CD14-positive monocyte (primary cell): ENCODE data around the gene GTF3A. TPM values are rescaled to one million over a fixed set of nuclear protein-coding genes. Genes with fewer than 3 reads are reported as not detected.
A peak's percentile ranks its signal among the peaks of the same experiment; 100 is the strongest.

Experiments
- DNase-seq, 3 donors: peaks; one replicate each; pipeline ENCODE4 v3.0.0-alpha.2; 2011 to 2022
- H2AFZ ChIP-seq: 2 replicates; pipeline ENCODE4 v1.6.0; 2012; ENCODE audit warnings: mild to moderate bottlenecking, low read depth, low read length, inconsistent platforms; ENCODE audit not compliant: insufficient read depth, poor library complexity, severe bottlenecking
- H3K27ac ChIP-seq, 2 donors: 1 replicate in 1 of 2; 2 replicates in 1 of 2; pipeline ENCODE4 v1.5.1; 2012 to 2013; ENCODE audit warnings: low read length in 2 of 2, control low read depth in 1 of 2, inconsistent platforms in 1 of 2, low read depth in 1 of 2, mild to moderate bottlenecking in 1 of 2
- H3K27me3 ChIP-seq, 2 donors: one replicate each; pipeline versions ENCODE4 v1.6.0 to v1.6.1; 2011 to 2013; ENCODE audit warnings: low read length in 2 of 2; ENCODE audit not compliant: control insufficient read depth in 2 of 2, insufficient read depth in 2 of 2
- H3K36me3 ChIP-seq, 2 donors: replicated peaks in 1 of 2; 1 replicate in 1 of 2; 2 replicates in 1 of 2; pipeline versions ENCODE4 v1.5.1 to v1.6.1; 2012 to 2013; ENCODE audit warnings: low read length in 2 of 2, control low read depth in 1 of 2, inconsistent platforms in 1 of 2, mild to moderate bottlenecking in 1 of 2; ENCODE audit not compliant: insufficient read depth in 2 of 2, control insufficient read depth in 1 of 2
- H3K4me1 ChIP-seq, 2 donors: 1 replicate in 1 of 2; 2 replicates in 1 of 2; pipeline versions ENCODE4 v1.5.1 to v1.6.1; 2012 to 2013; ENCODE audit warnings: low read length in 2 of 2, control low read depth in 1 of 2, inconsistent platforms in 1 of 2, mild to moderate bottlenecking in 1 of 2, moderate library complexity in 1 of 2; ENCODE audit not compliant: insufficient read depth in 2 of 2, control insufficient read depth in 1 of 2
- H3K4me2 ChIP-seq: replicated peaks from 2 replicates; pipeline ENCODE3; 2012; ENCODE audit warnings: low read length, moderate library complexity, mild to moderate bottlenecking; ENCODE audit not compliant: poor library complexity, severe bottlenecking; ENCODE audit errors: extremely low read depth
- H3K4me3 ChIP-seq, 3 experiments: fragments of 200-600 bp in 1 of 3; sonication (generic) in 1 of 3; replicated peaks in 1 of 3; 1 replicate in 2 of 3; 2 replicates in 1 of 3; pipeline ENCODE4 v1.5.1; 2011 to 2013; ENCODE audit warnings: low read length in 3 of 3, mild to moderate bottlenecking in 3 of 3, control low read depth in 2 of 3, low read depth in 2 of 3, inconsistent platforms in 1 of 3, moderate library complexity in 1 of 3
- H3K79me2 ChIP-seq: 2 replicates; pipeline ENCODE4 v1.6.0; 2012; ENCODE audit warnings: mild to moderate bottlenecking, control low read depth, inconsistent platforms, low read length, moderate library complexity; ENCODE audit not compliant: insufficient read depth
- H3K9ac ChIP-seq: 2 replicates; pipeline ENCODE4 v1.6.0; 2017; ENCODE audit warnings: low read length, mild to moderate bottlenecking; ENCODE audit not compliant: insufficient read depth, poor library complexity, severe bottlenecking
- H3K9me3 ChIP-seq, 2 donors: replicated peaks in 1 of 2; 1 replicate in 1 of 2; 2 replicates in 1 of 2; pipeline versions ENCODE4 v1.5.1 to v1.6.1; 2012 to 2013; ENCODE audit warnings: low read length in 2 of 2, control low read depth in 1 of 2; ENCODE audit not compliant: control insufficient read depth in 1 of 2, insufficient read depth in 1 of 2
- H4K20me1 ChIP-seq: 2 replicates; pipeline ENCODE4 v1.6.0; 2012; ENCODE audit warnings: mild to moderate bottlenecking, low read length, control low read depth, moderate library complexity; ENCODE audit not compliant: insufficient read depth
- H3K27ac Mint-ChIP-seq, 7 donors: one replicate each; pipeline ENCODE4 v1.8.0; 2020; ENCODE audit warnings: mild to moderate bottlenecking in 7 of 7, mixed read lengths in 7 of 7, moderate library complexity in 6 of 7, inconsistent platforms in 2 of 7
- H3K27me3 Mint-ChIP-seq, 3 donors: one replicate each; pipeline ENCODE4 v1.8.0; 2021 to 2022; ENCODE audit warnings: low read depth in 3 of 3, mild to moderate bottlenecking in 3 of 3, mixed read lengths in 3 of 3, moderate library complexity in 3 of 3, inconsistent platforms in 1 of 3
- H3K36me3 Mint-ChIP-seq, 2 donors: one replicate each; pipeline ENCODE4 v1.8.0; 2020; ENCODE audit warnings: mixed read lengths in 2 of 2, inconsistent platforms in 1 of 2, mild to moderate bottlenecking in 1 of 2
- H3K4me1 Mint-ChIP-seq: one replicate; pipeline ENCODE4 v1.8.0; 2020; ENCODE audit warnings: mild to moderate bottlenecking, mixed read lengths
- H3K4me3 Mint-ChIP-seq, 2 donors: one replicate each; pipeline ENCODE4 v1.8.0; 2020; ENCODE audit warnings: mild to moderate bottlenecking in 2 of 2, mixed read lengths in 2 of 2, moderate library complexity in 1 of 2
- H3K9me3 Mint-ChIP-seq, 7 donors: one replicate each; pipeline ENCODE4 v1.8.0; 2020 to 2022; ENCODE audit warnings: mixed read lengths in 7 of 7, mild to moderate bottlenecking in 6 of 7, moderate library complexity in 6 of 7, inconsistent platforms in 2 of 7
- CTCF ChIP-seq: fragments of 200-600 bp; IDR thresholded peaks from one replicate; pipeline ENCODE4 v1.8.0; 2022; ENCODE audit warnings: antibody characterized with exemption, mild to moderate bottlenecking
- WGBS: methylation state at CpG from one replicate; pipeline ENCODE4 v1.1.5; 2013; ENCODE audit warnings: missing lambda C conversion rate; ENCODE audit not compliant: insufficient coverage; 5-methylcytosine and 5-hydroxymethylcytosine counted together
- intact Hi-C, 2 donors: fragments of 100-400 bp; cut with micrococcal nuclease; formaldehyde crosslinking; loops; one replicate each; pipeline versions ENCODE4 v1.15.0 to v1.15.1; 2023
- polyA plus RNA-seq, 3 donors: library from polyadenylated mRNA; depleted of rRNA in 1 of 3; unstranded in 2 of 3; stranded (reverse) in 1 of 3; fragments of 300-500 nt in 2 of 3; fragments of >200 nt in 1 of 3; fragmentation: Illumina TruSeq in 2 of 3; gene quantifications; 1 replicate in 2 of 3; 2 replicates in 1 of 3; pipeline ENCODE4 v1.2.3, GENCODE V29; 2012 to 2021

The GTF3A gene
- polyA plus RNA-seq, 3 donors: 88.8 to 259 (median 179) TPM

GRCh38 chr13:27375686-27376326, 48.6 kb upstream of the GTF3A start:
- H3K4me3 Mint-ChIP-seq: no peak overlapping the region
- no peaks in the 10 kb centered on the region for H4K20me1 ChIP-seq
- peaks cover 7% of the 10 kb centered on the region for H3K4me1 Mint-ChIP-seq
- H3K9me3 ChIP-seq: no peaks in the 10 kb centered on the region
- H3K4me2 ChIP-seq: no peak overlapping the region
- peaks cover 0 to 5% of the 10 kb centered on the region in 2 donors for H3K27me3 ChIP-seq
- peak; percentile 38 to 60 (median 55) for DNase-seq
- WGBS: 66% methylated on average over 13 of the region's 15 CpGs
- no peak overlapping the region for H3K27ac ChIP-seq
- H3K27me3 Mint-ChIP-seq: peaks cover 3 to 14% (median 9%) of the 10 kb centered on the region in 3 donors
- H3K9me3 Mint-ChIP-seq: no peaks in the 10 kb centered on the region
- no peaks in the 10 kb centered on the region for H3K36me3 ChIP-seq
- no peak overlapping the region for H3K9ac ChIP-seq
- no peaks in the 10 kb centered on the region for H3K4me1 ChIP-seq
- H3K79me2 ChIP-seq: no peaks in the 10 kb centered on the region
- no peak overlapping the region for H3K27ac Mint-ChIP-seq
- H3K4me3 ChIP-seq: no peak overlapping the region
- no peaks in the 10 kb centered on the region for H3K36me3 Mint-ChIP-seq
- peak overlapping the region; percentile 6 for H2AFZ ChIP-seq
- TF ChIP-seq CTCF: peak; percentile 86
- intact Hi-C loops: loop anchor here (2.0 to 10.0 kb wide), 2 partner anchors 159 to 451 kb away; no protein-coding TSS in a partner anchor

- no peaks in the 10 kb centered on the region for H4K20me1 ChIP-seq
- no peaks in the 10 kb centered on the region for H3K79me2 ChIP-seq
- no peak overlapping the region for H2AFZ ChIP-seq
- no peak for TF ChIP-seq CTCF
- H3K9me3 ChIP-seq: no peaks in the 10 kb centered on the region
- no peak overlapping the region for H3K27ac ChIP-seq
- intact Hi-C loops: loop anchor here in 1 of 2 donors (10.0 kb wide), 1 partner anchor 156 kb away; no protein-coding TSS in a partner anchor
- Mint-ChIP-seq H3K4me1 (peaks cover 7% of the 10 kb centered on the region), H3K27ac (no peak overlapping the region), H3K4me3 (no peak overlapping the region), H3K9me3 (peaks cover 0 to 6% (median 0%) of the 10 kb centered on the region in 7 donors), H3K27me3 (peaks cover 5 to 9% (median 7%) of the 10 kb centered on the region in 3 donors), H3K36me3 (no peaks in the 10 kb centered on the region)
- WGBS: no CpG with 5 or more reads among the region's 4 CpGs
- H3K4me3 ChIP-seq: no peak overlapping the region
- no peaks in the 10 kb centered on the region for H3K36me3 ChIP-seq
- no peak overlapping the region for H3K4me2 ChIP-seq
- no peak overlapping the region for H3K9ac ChIP-seq
- no peaks in the 10 kb centered on the region for H3K4me1 ChIP-seq
- no peak for DNase-seq
- H3K27me3 ChIP-seq: no peaks in the 10 kb centered on the region
These were observed 45.3 kb upstream of the GTF3A start for GRCh38 chr13:27379126-27379525.
